GM21529 (cell line): ENCODE measurements around the gene GHITM.
"Not testable (repeated sequence)": the region's sequence is repeated elsewhere in the genome, so short reads cannot be mapped to it uniquely, and the experiment has no call there.

Experiments
- ATAC-seq: cut with Tn5 transposase; IDR thresholded peaks from one replicate; pipeline ENCODE4 v1.9.1; 2021; ENCODE audit not compliant: unreplicated experiment

Gene GHITM

DNA sequence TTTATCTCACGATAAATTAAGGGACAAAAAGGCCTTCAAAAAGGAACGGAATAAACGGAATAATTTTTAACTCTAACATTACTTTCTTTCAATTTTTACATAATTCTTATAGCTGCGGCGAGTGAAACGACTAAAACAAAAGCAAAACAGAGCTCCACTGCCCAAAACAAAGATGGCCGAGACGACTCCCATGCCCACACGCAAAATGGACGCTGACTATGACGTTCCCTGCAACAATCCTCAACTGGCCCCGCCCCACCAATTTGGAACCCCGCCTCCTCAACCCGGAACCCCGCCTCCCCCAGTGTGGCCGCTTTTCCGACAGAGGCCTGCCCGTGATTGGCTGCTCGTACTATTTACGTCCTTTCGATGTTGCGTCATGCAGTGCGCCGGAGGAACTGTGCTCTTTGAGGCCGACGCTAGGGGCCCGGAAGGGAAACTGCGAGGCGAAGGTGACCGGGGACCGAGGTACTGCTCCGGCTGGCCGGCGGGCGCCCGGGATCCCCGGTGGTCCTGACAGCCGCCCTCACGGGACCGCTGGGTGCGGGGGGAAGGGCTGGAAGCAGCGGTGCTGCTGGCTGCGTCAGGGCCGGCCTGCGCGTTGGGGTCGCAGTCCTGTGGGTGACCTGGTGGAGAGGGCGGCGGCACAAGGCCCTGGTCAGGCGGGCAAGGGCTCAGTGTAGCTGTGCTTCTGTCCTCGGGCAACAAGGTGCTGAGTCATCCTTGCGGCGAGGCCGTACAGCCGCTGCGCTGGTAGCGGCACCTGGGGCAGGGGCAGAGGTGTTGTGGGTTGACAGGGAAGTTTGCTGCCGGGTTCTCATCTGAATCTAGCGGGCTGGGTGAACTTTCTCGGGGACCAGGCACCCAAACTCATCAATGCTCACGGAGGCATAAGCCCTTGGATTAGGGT, at the start of gene GHITM:
Gene GHITM, plus strand, starts transcription at position 384 of the 910 bp plus-strand sequence. CDS start 1,992 bp downstream, outside the sequence.
- peak; percentile 98 for ATAC-seq

DNA sequence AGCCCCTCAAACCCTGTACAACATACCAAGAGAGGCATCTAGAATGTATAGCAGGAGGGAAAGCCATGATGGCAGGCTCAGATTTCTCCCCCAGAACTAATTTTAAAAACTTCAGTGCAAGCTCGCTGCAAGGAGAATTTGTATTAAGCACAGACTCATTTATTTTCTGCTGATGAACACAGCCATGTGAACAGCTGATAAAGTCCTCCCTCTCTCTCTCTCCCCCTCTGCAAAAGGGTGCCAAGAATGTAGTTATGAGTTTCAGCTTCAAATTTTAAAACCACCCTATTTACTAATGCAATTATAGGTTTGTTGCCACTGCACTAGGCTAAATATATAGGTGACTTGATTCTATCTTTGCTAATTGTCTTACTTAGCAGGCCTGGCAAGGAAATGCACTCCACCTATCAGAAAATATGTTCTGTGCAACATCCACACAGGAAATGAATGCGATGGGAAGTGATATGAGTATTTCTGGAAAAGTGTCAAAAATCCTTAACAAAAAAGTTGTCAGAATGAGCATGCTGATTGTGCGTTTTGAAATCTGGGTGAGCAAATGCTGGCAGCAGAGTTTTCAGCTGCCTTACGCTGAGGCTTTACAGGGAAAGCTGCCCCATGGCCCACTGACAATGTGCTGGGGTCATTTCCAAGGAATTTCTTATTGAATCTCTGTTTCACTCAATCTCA, 43.4 kb upstream of the GHITM start:
- ATAC-seq: no peak

GRCh38 chr10:84097787-84098353, 41.4 kb upstream of the GHITM start:
- no peak for ATAC-seq

GRCh38 chr10:84098667-84099066, 40.6 kb upstream of the GHITM start:
- no peak for ATAC-seq

GRCh38 chr10:84101042-84101441, 38.3 kb upstream of the GHITM start:
- no peak for ATAC-seq

GRCh38 chr10:84108797-84109196, 30.5 kb upstream of the GHITM start:
- ATAC-seq: no peak

GRCh38 chr10:84109772-84110171, 29.5 kb upstream of the GHITM start:
- ATAC-seq: not testable (repeated sequence)

DNA sequence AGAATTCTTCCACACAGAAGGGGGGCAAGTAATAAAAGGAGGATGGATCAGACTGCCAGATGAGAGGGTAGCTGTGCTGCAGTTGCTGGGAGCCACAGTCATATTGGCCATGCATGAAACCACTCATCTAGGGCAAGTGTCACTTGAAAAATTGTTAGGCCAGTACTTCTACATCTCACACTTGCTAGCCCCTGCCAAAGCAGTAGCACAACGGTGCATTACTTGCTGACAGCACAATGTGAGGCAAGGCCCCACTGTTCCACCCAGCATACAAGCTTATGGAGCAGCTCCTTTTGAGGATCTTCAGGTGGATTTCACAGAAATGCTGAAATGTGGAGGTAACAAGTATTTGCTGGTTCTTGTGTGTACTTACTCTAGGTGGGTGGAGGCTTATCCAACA, 25.8 kb upstream of the GHITM start:
- ATAC-seq: not testable (repeated sequence)

- no peak for ATAC-seq
These were observed 25.1 kb upstream of the GHITM start for GRCh38 chr10:84114088-84114667.

- not testable (repeated sequence) for ATAC-seq
These were observed 22.1 kb upstream of the GHITM start for GRCh38 chr10:84117204-84117603.

DNA sequence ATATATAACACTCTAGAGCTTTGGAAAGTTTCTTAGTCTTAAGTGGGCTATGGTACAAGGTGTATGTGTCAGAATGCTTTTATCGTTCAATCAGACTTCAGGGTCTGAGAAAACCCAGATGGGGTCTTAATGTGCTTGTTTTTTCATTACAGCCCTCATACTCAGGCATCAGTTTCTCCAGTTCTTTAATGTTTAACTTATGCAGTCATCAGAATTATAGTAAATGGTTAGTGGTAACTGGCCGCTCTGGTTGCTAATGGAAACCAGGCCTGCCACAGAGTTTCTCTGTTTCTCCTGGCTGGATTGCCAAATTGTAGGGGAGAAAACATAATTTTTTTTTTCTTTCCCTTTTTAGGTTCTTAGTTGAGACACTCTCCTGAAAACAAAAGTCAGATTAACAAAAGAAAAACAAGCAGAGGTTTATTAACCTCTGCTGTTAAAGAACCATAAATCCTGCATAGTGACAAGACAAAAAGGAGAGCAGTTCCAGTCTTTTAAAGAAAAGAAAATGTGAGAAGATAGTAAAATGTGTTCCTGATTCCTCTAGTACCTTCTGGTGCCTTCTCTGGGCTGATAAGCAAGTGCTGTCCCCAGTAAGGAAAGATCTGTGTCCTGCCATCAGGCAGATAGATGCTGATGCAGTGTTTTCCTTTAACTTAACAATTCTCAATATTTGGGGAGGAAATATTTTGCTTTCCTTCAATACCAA, 21.5 kb upstream of the GHITM start:
- no peak for ATAC-seq

DNA sequence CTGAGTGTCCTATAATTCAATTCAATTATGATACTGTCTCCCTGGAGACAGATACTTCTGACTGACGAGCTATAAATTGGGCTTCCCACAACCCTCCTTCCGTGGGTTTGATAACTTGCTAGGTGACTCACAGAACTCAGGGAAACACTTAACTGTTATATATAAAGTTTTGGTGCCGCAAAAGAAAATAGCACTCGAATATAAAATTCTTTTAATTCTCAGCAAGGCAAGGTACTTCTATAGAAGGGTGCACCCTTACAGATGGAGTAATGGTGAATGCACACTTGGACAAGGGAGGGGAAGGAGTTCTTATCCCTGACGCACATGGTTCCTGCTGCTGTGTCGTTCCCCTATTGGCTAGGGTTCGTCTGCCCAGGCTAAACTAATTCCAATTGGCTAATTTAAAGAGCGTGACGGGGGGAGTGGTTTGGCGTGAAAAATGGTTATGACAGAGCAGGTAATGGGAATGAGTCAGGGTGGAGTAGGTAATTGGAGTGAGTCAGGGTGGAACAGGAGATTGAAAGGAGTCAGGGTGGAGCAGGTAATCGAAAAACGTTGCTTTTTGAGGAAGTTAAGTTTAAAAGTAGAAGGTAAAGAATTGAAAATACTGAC, 20.8 kb upstream of the GHITM start:
- ATAC-seq: no peak

- ATAC-seq: no peak
These were observed 15.9 kb upstream of the GHITM start for GRCh38 chr10:84123362-84123761.

GRCh38 chr10:84125910-84126784, 13.2 kb upstream of the GHITM start:
- ATAC-seq: not testable (repeated sequence)

GRCh38 chr10:84126785-84127167, 12.5 kb upstream of the GHITM start:
- ATAC-seq: no peak

DNA sequence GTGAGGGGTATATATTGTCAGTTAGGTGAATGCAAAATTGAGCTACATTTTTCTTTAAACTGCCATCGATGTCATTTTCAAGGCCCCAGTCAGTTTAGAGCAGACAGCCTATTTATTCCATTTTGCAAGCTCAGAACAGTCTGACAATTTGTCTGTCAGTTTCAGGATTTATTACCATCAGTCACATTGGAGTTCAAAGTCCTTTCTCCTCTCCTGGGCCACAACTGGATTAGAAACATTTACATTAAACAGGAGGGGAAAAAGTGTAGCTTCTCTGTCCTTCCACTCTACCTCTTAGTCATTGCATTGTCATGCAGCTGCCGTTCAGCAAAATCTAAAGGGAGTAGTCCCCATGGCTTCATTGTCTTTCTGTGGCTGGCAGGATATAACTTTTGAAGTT, 3.5 kb upstream of the GHITM start:
- no peak for ATAC-seq

DNA sequence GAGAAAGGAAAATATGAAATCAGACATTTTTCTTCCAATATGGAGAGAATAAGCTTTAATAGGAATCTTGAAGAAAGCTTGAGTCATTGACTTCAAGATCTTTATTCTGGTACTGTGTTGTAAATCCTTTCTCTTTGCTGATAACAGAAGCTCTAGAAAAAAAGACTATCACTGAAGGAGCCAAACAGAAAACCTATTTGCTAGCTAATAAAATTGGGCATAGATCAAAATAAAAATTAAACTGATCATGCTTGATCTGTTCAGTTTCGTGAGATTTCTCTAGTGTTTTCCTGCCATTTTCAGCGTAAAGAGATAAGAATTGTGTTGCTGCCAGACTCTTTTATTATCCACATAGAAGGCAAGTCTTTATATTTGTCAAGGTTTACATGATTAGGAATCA, 1.5 kb upstream of the GHITM start:
- ATAC-seq: no peak

- ATAC-seq: no peak
These were observed 707 bp upstream of the GHITM start for GRCh38 chr10:84138478-84139125.

GRCh38 chr10:84140036-84140379, 699 bp downstream of the GHITM start:
- ATAC-seq: no peak
